Hematopoietic multipotent progenitor cell (in vitro differentiated cells): Measurements from ENCODE around the gene DCDC2C. TPM values are rescaled to one million over a fixed set of nuclear protein-coding genes. Genes with fewer than 3 reads are reported as not detected.
"Not testable (repeated sequence)": the region's sequence is repeated elsewhere in the genome, so short reads cannot be mapped to it uniquely, and the experiment has no call there.

Experiments
- DNase-seq, 3 donors: peaks; one replicate each; pipeline ENCODE4 v3.0.0-alpha.2; 2011 to 2015; ENCODE audit warnings: low read depth in 2 of 3, low spot score in 2 of 3
- total RNA-seq: library from RNA; depleted of rRNA; stranded (reverse); fragments of >200 nt; gene quantifications from one replicate; pipeline ENCODE4 v1.2.3, GENCODE V29; 2012

The DCDC2C gene, protein sequence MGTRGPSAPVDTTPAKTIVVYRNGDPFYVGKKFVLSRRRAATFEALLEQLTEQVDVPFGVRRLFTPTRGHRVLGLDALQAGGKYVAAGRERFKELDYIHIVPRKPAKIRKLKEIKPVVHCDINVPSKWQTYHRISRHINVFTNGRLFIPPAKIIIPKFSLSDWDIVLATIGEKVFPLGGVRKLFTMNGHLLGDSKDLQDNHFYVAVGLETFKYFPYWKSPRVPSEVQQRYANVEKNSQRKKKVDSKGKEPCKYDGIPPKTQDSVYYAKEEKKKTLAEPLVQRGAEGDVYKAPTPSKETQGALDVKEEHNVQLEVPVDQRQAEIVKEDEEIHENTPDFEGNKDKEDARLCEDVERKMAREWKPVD
- not detected for total RNA-seq

GRCh38 chr2:3703236-3703756 lies at the start of gene DCDC2C:
TSS of gene DCDC2C (plus strand) at chr2:3703575. CDS start at chr2:3703752, 177 bp downstream.
- DNase-seq, result no peak

GRCh38 chr2:3654011-3654410 lies 49.4 kb upstream of the DCDC2C start:
- no peak for DNase-seq

DNA sequence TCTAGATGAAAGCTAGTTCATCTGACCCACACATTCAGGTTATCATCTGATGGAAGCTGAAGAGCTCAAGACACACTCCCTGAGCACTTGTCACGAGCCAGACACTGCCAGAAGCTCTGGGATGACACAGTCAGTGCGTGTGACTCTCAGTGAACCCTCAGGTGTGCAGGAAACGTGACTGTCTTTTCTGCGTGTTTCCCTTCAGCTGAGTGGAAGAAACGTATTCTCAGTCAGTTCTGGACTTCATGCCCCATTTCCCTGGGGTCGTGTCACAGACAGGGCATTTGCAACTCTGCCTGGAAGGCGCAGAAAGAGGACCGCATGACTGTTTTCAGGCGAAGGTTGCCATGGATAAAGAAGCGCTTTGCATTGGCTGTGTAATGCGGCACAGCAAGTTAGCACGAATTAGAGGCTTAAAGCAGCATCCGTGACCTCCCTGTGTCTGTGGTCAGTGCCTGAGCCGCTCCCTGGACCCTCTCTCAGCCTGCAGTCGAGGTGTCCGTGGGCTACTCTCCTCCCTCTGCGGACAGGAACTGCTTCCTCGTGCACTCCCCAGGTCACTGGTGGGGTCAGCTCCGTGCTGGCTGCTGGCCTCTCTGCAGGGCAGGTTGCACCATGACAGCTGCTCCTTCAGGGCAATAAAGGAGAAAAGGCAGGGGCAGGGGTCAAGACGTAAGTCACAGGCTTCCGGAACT lies 48.7 kb upstream of the DCDC2C start:
- no peak for DNase-seq

- no peak for DNase-seq
These were observed 47.3 kb upstream of the DCDC2C start for GRCh38 chr2:3655871-3656761.

- DNase-seq, result peak in 1 of 3 donors; percentile 14
These were observed 46.3 kb upstream of the DCDC2C start for GRCh38 chr2:3656762-3657721.

DNA sequence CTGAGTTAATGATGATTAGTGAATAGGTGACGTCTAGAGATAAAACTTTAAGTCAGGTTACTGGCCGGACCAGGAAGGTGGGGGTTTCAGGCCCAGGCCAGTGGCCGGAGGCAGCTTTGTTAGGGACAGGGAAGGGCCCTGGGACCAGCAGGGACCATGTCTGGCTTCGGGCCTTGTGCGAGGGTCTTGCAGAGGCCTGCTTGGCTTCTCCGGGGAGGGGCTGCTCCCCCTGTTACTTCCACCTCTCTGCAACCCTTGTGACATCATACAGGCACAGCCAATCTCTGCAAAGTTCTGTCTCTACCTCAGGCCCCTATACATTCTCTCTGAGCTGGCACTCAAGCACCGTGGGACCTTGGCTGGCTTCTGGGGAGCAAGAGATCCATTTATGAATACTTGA lies 45.5 kb upstream of the DCDC2C start, which contains the start of gene ALLC:
Gene ALLC, plus strand, starts transcription at position 320 of the 400 bp plus-strand sequence. CDS start 12,958 bp downstream, outside the sequence.
- DNase-seq, result no peak

DNA sequence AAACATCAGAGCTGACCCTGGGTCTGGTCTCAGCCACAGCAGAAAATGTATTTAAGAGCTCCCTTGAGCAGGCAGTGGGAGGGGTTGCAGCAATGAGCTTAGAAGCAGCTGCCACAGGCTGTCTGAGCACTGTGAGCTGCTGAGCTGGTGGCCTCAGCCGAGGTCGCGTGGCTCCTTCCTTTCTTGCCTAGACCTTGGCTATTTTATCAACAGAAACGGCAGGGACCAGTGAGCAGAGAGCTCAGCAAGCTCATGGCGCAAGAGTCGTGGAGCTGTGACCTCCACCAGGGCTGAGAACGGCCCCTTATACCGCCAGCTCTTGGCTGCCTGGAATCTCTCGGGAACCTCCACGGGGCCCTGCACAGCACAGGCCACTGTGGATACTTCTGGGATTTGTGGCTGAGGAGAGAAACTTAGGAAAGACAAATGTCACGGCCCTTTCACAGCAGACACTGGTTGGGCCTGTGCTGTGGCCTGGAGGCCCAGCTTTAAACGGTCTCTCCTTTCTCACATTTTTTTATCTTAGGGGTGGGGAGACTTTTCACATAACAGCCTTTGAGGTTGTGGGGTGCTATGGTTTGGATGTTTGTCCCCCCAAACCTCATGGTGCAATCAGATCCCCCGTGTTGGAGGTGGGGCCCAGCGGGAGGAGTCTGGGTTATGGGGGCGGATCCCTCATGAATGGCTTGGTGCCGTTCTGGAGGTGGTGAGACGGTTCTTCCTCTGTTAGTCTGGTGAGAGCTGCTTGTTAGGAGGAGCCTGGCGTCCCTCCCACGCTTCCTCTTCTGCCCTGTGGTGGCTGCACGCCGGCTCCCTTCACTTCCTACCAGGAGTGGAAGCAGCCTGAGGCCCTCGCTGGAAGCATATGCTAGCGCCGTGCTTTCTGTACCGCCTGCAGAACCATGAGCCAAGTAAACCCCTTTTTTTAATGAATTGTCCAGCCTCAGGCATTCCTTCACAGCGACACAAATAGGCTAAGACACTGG lies 43.6 kb upstream of the DCDC2C start:
- DNase-seq, result no peak

DNA sequence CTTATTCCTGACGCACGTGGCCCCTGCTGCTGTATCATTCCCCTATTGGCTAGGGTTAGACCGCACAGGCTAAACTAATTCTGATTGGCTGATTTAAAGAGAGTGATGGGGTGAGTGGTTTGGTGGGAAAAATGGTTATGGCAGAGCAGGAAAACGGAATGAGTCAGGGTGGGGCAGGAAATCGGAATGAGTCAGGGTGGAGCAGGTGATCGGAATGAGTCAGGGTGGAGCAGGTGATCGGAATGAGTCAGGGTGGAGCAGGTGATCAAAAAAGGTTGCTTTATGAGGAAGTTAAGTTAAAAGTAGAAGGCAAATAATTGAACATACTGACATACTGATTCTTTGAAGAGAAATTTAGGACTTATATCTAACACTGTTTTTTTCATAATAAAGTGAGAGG lies 42.7 kb upstream of the DCDC2C start:
- DNase-seq, result not testable (repeated sequence)

DNA sequence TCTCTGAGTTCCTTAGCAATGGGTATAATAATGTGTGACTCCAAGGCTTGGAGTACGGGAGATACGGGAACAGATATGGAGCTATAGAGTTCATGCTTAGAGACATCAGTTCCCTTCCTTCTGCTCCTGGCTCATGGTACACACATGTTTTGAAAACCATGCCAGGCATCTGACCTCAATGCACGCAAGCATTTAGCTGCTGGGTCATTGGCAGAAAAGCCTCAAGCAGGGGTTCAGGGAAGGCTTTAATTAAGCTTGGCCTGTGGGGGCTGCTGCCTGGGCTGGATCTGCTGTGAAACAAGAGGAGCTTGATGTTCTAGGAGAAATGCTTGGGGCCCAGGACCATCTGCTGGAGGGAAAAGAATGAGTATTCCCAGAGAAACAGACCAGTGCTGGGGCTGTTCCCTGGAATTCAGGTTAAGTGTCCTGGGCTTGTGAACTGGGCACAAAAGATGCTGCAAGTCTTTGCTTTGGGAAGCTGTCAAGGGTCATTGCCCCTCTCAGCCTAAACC lies 42.2 kb upstream of the DCDC2C start:
- no peak for DNase-seq

DNA sequence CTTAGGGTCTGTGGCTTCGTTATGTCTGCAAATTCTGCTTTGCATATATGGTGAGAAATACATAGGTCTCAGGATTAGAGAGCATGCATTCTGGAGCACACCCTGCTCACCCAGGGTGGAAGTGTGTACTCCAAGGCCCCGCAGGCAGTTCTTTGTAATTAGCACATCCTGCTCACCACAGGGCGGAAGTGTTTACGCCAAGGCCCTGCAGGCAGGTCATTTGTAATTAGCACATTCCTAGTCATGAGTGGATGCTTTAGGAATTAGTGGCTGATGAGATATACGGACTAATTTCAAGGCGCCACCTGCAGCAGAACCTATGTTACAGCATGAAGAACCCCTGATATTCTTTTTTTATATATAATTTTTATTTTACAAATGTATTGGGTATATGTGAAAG lies 41.1 kb upstream of the DCDC2C start:
- DNase-seq, result no peak

DNA sequence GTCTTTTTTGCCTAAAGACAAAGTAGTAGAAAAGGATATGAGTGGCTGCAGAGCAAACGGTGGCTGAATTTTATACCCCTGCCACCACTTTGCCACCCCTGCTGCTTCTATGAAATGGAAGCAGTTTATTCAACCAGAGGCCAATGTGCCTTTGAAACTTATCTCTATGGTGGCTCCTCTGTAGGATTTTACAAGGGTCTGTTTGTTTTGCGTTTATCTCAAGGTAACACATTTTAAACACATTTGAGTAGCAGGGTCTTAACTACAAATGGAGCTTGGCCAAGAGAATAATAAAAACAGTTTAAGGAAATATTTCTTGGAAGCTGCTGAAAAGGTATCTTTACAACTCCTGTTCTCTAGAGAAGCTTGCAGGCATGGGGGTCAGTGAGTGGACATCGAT lies 39.3 kb upstream of the DCDC2C start:
- DNase-seq, result no peak

DNA sequence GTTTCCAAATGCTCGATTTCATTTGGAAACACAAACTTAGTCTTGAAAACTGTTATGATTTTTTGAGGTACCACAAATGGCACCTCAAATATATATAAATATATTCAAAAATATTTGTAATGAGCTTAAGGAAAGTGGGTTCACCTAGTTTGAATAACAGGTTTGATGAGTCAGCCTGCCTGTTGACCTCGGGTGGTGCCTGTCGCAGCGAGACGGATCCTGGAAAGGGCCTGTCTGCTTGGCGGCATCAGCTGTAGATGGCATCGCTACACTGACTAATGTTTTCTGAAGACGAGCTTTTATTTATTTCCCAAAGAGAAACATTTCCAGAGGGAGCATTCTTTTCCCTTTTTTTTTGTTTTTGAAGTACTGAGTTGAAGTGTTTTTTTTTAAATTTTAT lies 38.5 kb upstream of the DCDC2C start:
- DNase-seq, result no peak

DNA sequence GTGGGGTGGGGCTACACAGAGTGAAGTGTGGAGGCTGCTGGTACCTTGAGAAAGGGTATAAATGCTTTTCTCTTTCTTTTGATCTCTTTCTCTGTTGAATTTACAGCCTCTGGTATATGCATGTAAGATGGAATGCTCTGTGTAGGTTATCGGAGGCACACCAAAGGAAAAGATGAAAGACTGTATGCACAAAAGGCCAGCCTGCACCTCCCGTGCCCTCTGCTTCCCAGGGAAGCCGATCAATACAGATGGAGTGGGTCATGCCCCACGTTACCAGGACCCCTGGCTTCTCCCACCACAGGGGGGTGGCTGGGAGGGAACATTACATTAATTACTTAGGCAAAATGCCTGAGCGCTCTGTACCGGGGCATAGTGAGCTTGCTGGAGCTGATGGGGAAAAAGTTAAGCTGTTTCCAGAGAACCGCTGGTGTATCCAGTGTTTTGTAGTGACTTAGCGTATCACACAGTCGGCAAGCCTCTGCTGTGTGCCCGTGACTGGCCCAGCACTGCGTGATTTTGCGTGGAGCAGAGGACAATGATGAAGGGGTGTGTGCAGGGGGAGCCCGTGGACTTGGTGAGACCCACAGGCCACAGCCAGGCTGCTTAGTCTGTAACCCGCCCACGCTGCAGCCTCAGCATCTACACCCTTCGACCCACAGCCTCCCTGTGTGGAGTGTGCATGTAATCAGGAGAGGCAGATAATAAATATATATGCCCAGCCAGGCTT lies 37.3 kb upstream of the DCDC2C start:
- no peak for DNase-seq

DNA sequence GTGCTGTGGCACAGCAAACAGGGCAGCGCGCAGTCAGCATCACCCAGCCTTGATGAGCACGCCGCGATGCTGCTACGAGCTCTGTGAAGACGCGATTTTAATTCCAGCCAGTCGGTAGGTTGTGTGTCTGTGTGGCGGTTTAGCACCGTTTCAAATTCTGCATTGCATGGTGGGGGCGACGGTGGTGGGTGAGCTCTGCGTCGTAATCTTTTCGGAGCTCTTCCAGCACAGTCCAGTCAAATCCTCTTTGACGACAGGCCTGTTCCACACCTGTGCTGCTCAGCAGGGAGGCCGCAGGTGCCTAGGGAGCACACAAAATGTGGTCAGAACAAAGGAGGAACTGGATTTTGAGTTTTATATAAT lies 36.8 kb upstream of the DCDC2C start:
- no peak for DNase-seq

GRCh38 chr2:3667151-3667631 lies 36.2 kb upstream of the DCDC2C start:
- DNase-seq, result no peak

DNA sequence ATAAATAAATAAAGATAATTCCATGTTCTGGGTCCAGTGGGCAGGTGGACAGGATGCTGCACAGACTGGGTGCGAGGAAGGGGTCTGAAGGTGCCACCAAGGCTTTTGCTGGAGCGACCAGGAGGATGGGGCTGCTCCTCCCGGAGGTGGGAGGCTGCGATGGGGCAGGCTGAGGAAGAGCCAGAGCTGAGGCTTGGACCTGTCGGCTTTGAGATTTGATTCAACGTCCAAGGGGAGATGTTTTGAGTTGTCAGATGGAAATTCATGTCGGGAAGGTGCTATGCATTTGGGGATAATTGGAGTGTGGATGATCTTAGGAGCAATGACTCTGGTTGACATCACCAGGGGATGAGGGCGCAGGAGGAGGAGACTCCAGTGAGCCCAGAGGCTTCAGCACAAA lies 33.7 kb upstream of the DCDC2C start:
- no peak for DNase-seq

GRCh38 chr2:3670376-3670775 lies 33.0 kb upstream of the DCDC2C start:
- no peak for DNase-seq

GRCh38 chr2:3670941-3671340 lies 32.4 kb upstream of the DCDC2C start:
- no peak for DNase-seq
